ENCODE results near the gene CHCHD10.

Gene CHCHD10

DNA sequence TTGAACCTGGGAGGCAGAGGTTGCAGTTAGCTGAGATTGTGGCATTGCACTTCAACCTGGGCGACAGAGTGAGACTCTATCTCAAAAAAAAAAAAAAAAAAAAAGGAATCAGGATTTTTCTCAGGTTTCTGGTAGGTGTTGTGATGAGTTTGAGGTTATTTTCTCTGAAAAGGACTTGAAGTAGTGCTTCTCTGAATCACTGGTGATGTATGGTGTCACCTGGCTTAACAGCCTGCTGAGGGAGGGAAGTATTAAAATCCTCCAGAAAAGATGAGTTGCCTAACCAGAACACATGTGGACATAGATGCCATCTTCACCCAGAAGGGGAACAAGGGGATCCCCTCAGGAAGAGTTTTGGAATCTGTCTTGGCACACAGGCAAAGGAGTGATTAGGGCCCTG is 39.1 kb upstream of the CHCHD10 start:
- no peaks in the 10 kb centered on the region for H3K27me3 ChIP-seq
- no peak overlapping the region for H3K4me3 ChIP-seq (ENCODE audit: low read depth in 1 of 2, low read length in 1 of 2)
- peaks cover 68% of the 10 kb centered on the region for H3K36me3 ChIP-seq
- H3K4me1 ChIP-seq (ENCODE audit: control insufficient read depth in 1 of 2, insufficient read depth in 1 of 2, low read depth in 1 of 2, low read length in 1 of 2) = no peaks in the 10 kb centered on the region
- H3K9me3 ChIP-seq = no peaks in the 10 kb centered on the region
- TF ChIP-seq, protein P1, sequence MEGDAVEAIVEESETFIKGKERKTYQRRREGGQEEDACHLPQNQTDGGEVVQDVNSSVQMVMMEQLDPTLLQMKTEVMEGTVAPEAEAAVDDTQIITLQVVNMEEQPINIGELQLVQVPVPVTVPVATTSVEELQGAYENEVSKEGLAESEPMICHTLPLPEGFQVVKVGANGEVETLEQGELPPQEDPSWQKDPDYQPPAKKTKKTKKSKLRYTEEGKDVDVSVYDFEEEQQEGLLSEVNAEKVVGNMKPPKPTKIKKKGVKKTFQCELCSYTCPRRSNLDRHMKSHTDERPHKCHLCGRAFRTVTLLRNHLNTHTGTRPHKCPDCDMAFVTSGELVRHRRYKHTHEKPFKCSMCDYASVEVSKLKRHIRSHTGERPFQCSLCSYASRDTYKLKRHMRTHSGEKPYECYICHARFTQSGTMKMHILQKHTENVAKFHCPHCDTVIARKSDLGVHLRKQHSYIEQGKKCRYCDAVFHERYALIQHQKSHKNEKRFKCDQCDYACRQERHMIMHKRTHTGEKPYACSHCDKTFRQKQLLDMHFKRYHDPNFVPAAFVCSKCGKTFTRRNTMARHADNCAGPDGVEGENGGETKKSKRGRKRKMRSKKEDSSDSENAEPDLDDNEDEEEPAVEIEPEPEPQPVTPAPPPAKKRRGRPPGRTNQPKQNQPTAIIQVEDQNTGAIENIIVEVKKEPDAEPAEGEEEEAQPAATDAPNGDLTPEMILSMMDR (IDR thresholded peaks at IDR 0.05) = no peak
- H3K27ac ChIP-seq = no peak overlapping the region

DNA sequence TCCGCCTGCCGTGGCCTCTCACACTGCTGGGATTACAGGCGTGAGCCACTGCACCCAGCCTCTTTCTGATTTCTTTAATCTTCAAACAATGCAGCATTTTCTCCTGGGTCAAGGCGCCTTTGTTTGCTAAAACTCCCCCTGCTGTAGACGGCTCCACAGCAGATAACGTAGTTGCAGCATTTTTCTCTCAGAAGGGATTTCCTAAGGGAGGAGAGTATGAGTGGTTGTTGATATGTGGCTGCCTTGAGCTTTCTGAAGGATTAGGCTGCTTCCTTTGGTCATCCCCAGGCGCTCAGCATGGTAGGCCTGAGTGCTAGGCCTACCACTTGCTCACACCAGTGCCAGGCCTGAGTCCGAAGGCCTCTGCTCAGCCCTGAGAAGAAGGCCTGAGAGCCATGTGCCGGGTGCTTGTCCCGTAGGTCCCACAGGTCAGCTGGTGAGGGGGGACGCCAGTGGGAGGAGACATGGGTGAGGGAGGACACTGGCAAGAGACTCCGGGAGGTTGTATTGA is 37.1 kb upstream of the CHCHD10 start:
- H3K36me3 ChIP-seq = peaks cover 77% of the 10 kb centered on the region
- H3K4me3 ChIP-seq (ENCODE audit: low read depth in 1 of 2, low read length in 1 of 2) = no peak overlapping the region
- H3K27ac ChIP-seq = no peak overlapping the region
- H3K27me3 ChIP-seq = no peaks in the 10 kb centered on the region
- no peaks in the 10 kb centered on the region for H3K4me1 ChIP-seq (ENCODE audit: control insufficient read depth in 1 of 2, insufficient read depth in 1 of 2, low read depth in 1 of 2, low read length in 1 of 2)
- TF ChIP-seq, protein P1 (IDR thresholded peaks at IDR 0.05) = no peak
- H3K9me3 ChIP-seq = no peaks in the 10 kb centered on the region

DNA sequence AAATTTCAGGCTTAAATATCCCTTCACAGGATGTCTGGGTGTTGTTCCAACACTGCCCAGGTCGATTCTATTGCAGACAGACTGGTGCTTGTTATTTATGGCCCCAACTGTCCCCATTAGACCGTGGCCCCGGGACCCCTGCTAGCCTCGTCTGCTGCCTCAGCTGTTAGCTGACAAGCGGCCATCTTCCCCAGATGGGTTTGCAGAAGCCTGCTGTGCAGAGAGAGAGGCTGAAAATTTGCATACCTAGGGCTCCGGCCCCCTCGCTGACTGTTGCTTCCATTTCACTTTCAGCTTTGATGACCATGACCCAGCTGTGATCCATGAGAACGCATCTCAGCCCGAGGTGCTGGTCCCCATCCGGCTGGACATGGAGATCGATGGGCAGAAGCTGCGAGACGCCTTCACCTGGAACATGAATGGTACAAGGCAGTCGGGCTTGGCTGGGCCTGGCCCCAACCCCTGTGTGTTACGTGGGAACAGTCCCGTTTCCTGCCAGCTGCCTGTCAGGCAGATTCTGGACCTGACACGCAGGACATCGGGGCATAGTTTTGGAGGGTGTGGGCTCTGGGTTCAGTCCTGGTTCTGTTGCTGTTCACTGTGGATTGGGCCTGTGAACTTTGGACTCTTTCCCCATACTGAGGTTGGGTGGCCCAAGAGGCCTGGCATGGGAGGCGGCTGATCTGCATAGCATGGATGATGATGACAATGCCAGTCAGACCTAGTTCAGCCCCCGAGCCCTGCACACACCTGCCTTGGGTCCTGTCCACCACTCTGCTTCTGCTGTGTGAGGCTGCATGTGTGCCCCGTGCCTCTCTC is 35.4 kb upstream of the CHCHD10 start:
- TF ChIP-seq, protein P1 (IDR thresholded peaks at IDR 0.05) = no peak
- Histone ChIP-seq H3K27ac (no peak overlapping the region), H3K4me1 (ENCODE audit: control insufficient read depth in 1 of 2, insufficient read depth in 1 of 2, low read depth in 1 of 2, low read length in 1 of 2) (no peaks in the 10 kb centered on the region), H3K27me3 (no peaks in the 10 kb centered on the region), H3K9me3 (no peaks in the 10 kb centered on the region), H3K4me3 (ENCODE audit: low read depth in 1 of 2, low read length in 1 of 2) (no peak overlapping the region), H3K36me3 (peaks cover 82% of the 10 kb centered on the region)

DNA sequence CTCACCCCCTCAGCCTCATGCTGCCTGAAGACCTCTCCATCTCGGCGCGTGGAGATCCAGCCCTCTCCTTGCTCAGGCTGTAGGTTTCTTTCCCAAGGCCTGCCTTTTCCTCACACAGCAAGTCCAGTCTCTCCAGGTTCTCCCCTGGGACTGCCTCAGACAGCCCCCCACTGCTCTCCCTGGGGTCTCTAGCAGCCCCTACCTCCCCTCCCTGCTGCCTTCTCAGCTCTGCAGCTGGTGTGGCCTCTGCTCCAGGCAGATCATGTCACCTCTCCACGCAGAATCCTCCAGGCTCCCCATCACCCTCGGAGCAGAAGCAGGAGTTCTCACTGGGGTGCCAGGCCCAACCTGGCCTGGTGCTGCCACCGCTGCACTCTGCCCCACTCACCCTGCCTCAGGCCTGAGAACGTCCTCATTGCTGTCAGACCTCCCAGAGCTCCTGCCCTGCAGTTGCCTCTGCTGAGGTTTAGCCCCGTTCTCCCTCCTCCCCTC is 34.2 kb upstream of the CHCHD10 start:
- Histone ChIP-seq H3K4me3 (ENCODE audit: low read depth in 1 of 2, low read length in 1 of 2) (no peak overlapping the region), H3K4me1 (ENCODE audit: control insufficient read depth in 1 of 2, insufficient read depth in 1 of 2, low read depth in 1 of 2, low read length in 1 of 2) (no peaks in the 10 kb centered on the region), H3K27ac (no peak overlapping the region), H3K36me3 (peaks cover 84% of the 10 kb centered on the region), H3K27me3 (no peaks in the 10 kb centered on the region), H3K9me3 (no peaks in the 10 kb centered on the region)
- TF ChIP-seq, protein P1 (IDR thresholded peaks at IDR 0.05) = no peak

DNA sequence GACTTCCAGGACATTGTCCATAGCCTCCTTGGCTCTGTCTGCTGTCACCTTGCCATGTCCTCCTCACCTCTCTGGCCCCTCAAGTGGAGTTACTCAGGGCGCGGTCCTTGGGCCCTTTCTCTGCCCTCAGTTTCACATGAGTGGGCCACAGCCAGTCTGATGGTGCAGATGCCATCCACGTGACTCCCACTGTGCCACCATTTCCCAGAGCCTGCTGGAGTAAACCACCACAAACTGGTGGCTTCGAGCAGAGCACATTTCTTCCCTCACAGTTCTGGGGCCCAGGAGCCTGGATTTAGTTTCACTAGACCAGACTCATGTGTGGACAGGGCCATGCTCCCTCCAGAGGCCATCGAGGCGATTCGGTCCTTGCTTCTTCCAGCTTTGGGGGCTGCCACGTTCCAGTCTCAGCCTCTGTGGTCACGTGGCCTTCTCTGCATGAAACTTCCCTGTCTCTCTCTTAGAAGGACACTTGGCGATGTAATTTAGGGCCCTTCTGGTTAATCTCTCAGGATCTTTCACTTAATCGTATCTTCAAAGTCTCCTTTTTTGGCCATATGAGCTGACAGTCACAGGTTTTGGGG is 33.6 kb upstream of the CHCHD10 start:
- Histone ChIP-seq H3K27me3 (no peaks in the 10 kb centered on the region), H3K9me3 (no peaks in the 10 kb centered on the region), H3K4me1 (ENCODE audit: control insufficient read depth in 1 of 2, insufficient read depth in 1 of 2, low read depth in 1 of 2, low read length in 1 of 2) (no peaks in the 10 kb centered on the region), H3K27ac (no peak overlapping the region), H3K4me3 (ENCODE audit: low read depth in 1 of 2, low read length in 1 of 2) (no peak overlapping the region), H3K36me3 (peaks cover 84% of the 10 kb centered on the region)
- TF ChIP-seq, protein P1 (IDR thresholded peaks at IDR 0.05) = no peak
